NB4 (cell line): ENCODE results near the gene S1PR1.

Experiments used
- CTCF ChIP-seq: IDR thresholded peaks from one replicate; pipeline ENCODE4 v1.5.1; 2012; ENCODE audit warnings: low read depth, low read length
- MAX ChIP-seq: IDR thresholded peaks from 2 replicates; pipeline ENCODE4 v1.6.1; 2011; ENCODE audit warnings: low read depth, low read length

GRCh38 chr1:101257500-101258325 lies 20.9 kb downstream of the S1PR1 start:
- no peak for TF ChIP-seq CTCF
- TF ChIP-seq MAX = no peak
